ENCODE results near the gene GINS1. TPM values are rescaled to one million over a fixed set of nuclear protein-coding genes. Genes with fewer than 3 reads are reported as not detected.

The GINS1 gene
- total and polyA plus RNA-seq, 2 of the 13 experiments (the other 11 are each of a cell fraction or from before 2014, with no cell fraction given): 14.6 to 59.9 TPM

- Histone ChIP-seq H2AFZ (ENCODE audit: low read length) (no peak overlapping the region), H3K9ac (ENCODE audit: insufficient read depth, low read depth, low read length) (no peak overlapping the region), H3K36me3 (replicated peaks in 1 of 2; ENCODE audit: control insufficient read depth in 1 of 2, insufficient read depth in 2 of 2, low read length in 2 of 2) (peaks cover 60 to 64% of the 10 kb centered on the region in 2 experiments), H3K79me2 (ENCODE audit: insufficient read depth, low read length) (no peaks in the 10 kb centered on the region), H3K4me3 (replicated peaks in 1 of 3; ENCODE audit: insufficient read depth in 1 of 3, low read depth in 2 of 3, low read length in 3 of 3) (no peak overlapping the region), H3K27me3 (ENCODE audit: control insufficient read depth in 1 of 2, insufficient read depth in 2 of 2, low read length in 2 of 2) (no peaks in the 10 kb centered on the region), H3K4me2 (ENCODE audit: low read depth, low read length) (no peak overlapping the region), H3K27ac (ENCODE audit: extremely low read length, insufficient read depth, low read length) (no peak overlapping the region), H4K20me1 (ENCODE audit: insufficient read depth, low read length) (no peaks in the 10 kb centered on the region), H3K9me3 (ENCODE audit: low read length) (no peaks in the 10 kb centered on the region), H3K4me1 (ENCODE audit: insufficient read depth, low read length) (no peaks in the 10 kb centered on the region)
- DNase-seq (ENCODE audit: low spot score) (no peak), ATAC-seq (no peak), FAIRE-seq (no peak)
- intact Hi-C loops (cut with micrococcal nuclease; ENCODE audit: unreplicated experiment): no loop called here
- in situ Hi-C loops (cut with HindIII; ENCODE audit: extremely low pct_ligation_motif_present, low pct_unique_long_range_greater_than_20kb): no loop called here
- no TSS peak for BruUV-seq (replicated peaks)
- CTCF ChIA-PET (ENCODE audit: low intra/inter-chr PET ratio, low total read pairs): no interaction called here
- WGBS (ENCODE audit: low lambda C conversion rate): 97% methylated on average over 4 of the region's 5 CpGs
- POLR2A ChIA-PET: no interaction called here
- TF ChIP-seq ELF1 (CRISPR knock-in tag; IDR thresholded peaks at IDR 0.05) (no peak), ZNF333 (CRISPR knock-in tag; IDR thresholded peaks at IDR 0.05; ENCODE audit: borderline replicate concordance) (no peak), KMT2B (CRISPR knock-in tag; IDR thresholded peaks at IDR 0.05) (no peak), GFI1 (CRISPR knock-in tag; IDR thresholded peaks at IDR 0.05; ENCODE audit: borderline replicate concordance) (no peak), MTF1 (CRISPR knock-in tag; IDR thresholded peaks at IDR 0.05) (no peak), ZNF431 (CRISPR knock-in tag; IDR thresholded peaks at IDR 0.05; ENCODE audit: borderline replicate concordance, low read depth) (no peak), ATM (IDR thresholded peaks at IDR 0.05; ENCODE audit: borderline replicate concordance) (no peak), ZNF652 (CRISPR knock-in tag; IDR thresholded peaks at IDR 0.05; ENCODE audit: borderline replicate concordance, low read depth) (no peak), PAWR (CRISPR knock-in tag; IDR thresholded peaks at IDR 0.05; ENCODE audit: borderline replicate concordance) (no peak), SAP130 (CRISPR knock-in tag; IDR thresholded peaks at IDR 0.05; ENCODE audit: low read depth) (no peak), SP140L (CRISPR knock-in tag; IDR thresholded peaks at IDR 0.05; ENCODE audit: borderline replicate concordance) (no peak), NKX3-1 (CRISPR knock-in tag; IDR thresholded peaks at IDR 0.05) (no peak), ZBED4 (CRISPR knock-in tag; IDR thresholded peaks at IDR 0.05; ENCODE audit: borderline replicate concordance) (no peak), MEF2D (CRISPR knock-in tag; IDR thresholded peaks at IDR 0.05) (no peak)
- TF ChIP-seq, protein P1, sequence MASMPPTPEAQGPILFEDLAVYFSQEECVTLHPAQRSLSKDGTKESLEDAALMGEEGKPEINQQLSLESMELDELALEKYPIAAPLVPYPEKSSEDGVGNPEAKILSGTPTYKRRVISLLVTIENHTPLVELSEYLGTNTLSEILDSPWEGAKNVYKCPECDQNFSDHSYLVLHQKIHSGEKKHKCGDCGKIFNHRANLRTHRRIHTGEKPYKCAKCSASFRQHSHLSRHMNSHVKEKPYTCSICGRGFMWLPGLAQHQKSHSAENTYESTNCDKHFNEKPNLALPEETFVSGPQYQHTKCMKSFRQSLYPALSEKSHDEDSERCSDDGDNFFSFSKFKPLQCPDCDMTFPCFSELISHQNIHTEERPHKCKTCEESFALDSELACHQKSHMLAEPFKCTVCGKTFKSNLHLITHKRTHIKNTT (CRISPR knock-in tag; IDR thresholded peaks at IDR 0.05): no peak
- TF ChIP-seq, protein P2, sequence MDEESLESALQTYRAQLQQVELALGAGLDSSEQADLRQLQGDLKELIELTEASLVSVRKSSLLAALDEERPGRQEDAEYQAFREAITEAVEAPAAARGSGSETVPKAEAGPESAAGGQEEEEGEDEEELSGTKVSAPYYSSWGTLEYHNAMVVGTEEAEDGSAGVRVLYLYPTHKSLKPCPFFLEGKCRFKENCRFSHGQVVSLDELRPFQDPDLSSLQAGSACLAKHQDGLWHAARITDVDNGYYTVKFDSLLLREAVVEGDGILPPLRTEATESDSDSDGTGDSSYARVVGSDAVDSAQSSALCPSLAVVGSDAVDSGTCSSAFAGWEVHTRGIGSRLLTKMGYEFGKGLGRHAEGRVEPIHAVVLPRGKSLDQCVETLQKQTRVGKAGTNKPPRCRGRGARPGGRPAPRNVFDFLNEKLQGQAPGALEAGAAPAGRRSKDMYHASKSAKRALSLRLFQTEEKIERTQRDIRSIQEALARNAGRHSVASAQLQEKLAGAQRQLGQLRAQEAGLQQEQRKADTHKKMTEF (CRISPR knock-in tag; IDR thresholded peaks at IDR 0.05): no peak
Observed at GRCh38 chr20:25479638-25480037, 72.2 kb downstream of the GINS1 start.

All from HepG2 (cell line).